ENCODE measurements around the gene PLCH2.

GRCh38 chr1:2547210-2548067, 71.3 kb downstream of the PLCH2 start:
- TF ChIP-seq CTCF (IDR thresholded peaks at IDR 0.05; ENCODE audit: poor library complexity, severe bottlenecking) (no peak), TAF1 (IDR thresholded peaks at IDR 0.05; ENCODE audit: low read depth) (no peak), EZH2 (IDR thresholded peaks at IDR 0.05; ENCODE audit: borderline replicate concordance, insufficient read depth, low read length, poor library complexity, severe bottlenecking) (no peak), POLR2AphosphoS5 (IDR thresholded peaks at IDR 0.05) (no peak), RAD21 (conservative IDR thresholded peaks at IDR 0.05) (no peak), EP300 (conservative IDR thresholded peaks at IDR 0.05; ENCODE audit: poor library complexity, severe bottlenecking) (no peak), REST (IDR thresholded peaks at IDR 0.05; ENCODE audit: borderline replicate concordance) (no peak), SMC3 (conservative IDR thresholded peaks at IDR 0.05; ENCODE audit: poor library complexity) (no peak)
